LoVo (cell line): ENCODE data around the gene ANKRD6.

Experiments used
- DNase-seq: peaks from one replicate; pipeline ENCODE4 v3.0.0-alpha.2; 2016; ENCODE audit warnings: low spot score

ANKRD6 gene

GRCh38 chr6:89413006-89413400 is 19.9 kb upstream of the ANKRD6 start:
- DNase-seq = no peak

- DNase-seq = no peak
These were observed 18.7 kb upstream of the ANKRD6 start for GRCh38 chr6:89414215-89414614.

DNA sequence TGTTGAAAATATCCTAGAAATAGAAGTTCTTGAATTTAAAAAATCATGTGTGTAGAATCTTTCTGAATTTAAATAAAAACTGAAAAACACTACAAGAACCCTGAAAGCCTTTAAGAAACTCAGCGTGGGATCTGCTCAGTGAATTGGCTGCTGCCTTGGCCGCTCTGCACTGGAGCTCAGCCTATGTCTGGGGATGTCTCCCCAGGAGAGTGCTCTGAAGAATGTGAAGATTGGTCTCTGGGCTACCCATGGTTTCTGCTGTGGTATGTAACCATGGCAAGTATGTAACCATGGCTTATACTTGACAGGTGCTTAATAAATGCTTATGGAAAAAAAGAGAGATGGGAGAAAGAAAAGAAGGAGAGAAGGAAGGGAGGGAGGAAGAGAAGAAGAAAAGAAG is 17.8 kb upstream of the ANKRD6 start:
- DNase-seq = no peak

- DNase-seq = no peak
These were observed 16.2 kb upstream of the ANKRD6 start for GRCh38 chr6:89416796-89417195.

DNA sequence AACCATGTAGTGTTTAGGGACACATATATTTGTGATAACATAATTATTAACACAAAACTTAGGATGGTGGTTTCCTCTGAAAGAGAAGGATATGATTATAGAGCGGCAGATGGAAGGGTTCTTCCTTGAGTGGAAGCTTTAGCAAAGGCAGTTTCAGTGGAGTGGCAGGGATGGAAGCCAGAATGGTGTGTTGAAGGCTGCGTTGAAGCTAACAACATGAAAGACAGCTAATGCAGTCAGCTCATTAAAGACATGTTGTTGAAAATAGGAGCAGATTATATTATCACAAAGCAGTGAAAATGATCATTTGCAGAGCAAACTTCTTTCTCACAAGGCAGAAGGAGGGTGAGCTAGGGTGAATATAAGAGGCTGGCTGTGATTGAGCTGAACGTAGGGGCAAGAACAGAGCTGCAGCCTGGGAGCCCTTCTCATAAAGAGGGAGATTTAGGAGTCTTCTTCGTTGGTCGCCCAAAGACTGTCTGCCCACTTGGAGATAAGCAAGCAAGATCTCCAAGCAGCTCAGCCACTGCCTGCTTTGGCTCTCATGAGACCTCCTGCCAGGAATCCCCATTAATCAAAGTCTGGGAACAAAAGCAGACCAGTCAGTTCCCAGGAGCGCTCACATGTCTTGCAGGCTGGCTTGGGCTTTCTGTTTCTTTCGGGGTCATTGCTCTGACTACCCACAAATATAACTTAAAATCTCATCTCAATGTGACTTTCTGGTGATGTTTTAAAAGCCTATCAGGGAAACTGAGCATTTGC is 2.6 kb upstream of the ANKRD6 start:
- DNase-seq = no peak

DNA sequence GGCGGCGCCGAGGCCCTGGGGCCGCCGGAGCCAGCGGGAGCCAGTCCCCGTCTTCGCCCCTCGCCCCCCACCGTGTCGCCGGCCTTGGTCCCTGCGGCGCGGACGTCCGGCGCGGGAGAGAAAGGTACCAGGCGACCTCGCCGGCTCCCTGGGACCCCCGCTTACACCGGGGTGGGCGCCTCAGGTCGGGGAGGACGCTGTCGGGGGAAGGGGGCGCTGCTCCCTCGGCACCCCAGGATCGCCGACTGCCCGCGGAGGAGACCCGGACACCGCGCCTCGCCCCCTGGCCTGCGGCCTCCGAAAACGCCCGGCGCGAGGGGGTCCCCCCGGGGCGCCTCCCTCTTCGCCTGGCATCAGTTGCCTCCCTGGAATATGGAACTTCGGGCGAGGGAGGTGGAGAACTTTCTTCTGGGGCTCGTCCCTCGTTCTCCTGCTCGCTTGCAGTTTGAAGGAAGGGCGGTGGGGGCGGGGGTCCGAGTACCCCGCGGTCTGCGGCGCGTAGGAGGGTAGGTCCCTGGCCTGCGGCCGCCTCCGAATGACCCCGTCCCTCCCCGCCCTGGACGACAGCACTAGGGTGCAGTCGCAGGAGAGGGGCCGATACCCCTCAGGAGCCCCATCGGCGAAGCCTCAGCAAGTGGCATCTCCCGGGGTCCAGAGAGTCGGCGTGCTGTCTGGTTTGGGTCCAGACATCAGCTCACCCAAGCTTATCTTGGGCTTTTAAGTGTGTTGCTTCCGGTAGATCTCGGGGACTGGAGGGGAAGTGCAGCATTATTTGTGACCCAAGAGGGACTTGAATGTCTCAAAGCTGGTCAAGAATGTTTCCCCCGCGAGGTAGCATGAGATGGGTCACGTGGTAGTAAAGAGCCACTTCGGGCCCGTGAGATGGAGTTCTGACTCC is 549 bp downstream of the ANKRD6 start:
- DNase-seq = no peak

DNA sequence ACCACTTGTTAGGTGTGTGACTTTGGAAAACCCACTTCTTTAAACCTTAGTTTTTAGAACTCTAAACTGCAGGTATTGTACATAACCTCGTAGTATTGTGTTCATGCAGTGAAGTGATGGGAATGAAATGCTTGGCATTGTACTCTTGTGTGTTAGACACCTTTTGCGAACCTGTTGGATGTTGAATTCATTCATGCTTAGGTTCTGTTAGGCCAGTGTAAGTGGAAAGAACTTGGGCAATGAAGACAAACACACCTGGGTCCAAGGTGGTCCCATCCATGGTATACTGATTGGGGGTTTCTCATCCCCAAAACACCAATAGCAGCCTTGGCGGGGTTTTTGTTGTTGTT is 1.2 kb downstream of the ANKRD6 start:
- DNase-seq = no peak

GRCh38 chr6:89434954-89435353 is 2.0 kb downstream of the ANKRD6 start:
- DNase-seq = no peak

DNA sequence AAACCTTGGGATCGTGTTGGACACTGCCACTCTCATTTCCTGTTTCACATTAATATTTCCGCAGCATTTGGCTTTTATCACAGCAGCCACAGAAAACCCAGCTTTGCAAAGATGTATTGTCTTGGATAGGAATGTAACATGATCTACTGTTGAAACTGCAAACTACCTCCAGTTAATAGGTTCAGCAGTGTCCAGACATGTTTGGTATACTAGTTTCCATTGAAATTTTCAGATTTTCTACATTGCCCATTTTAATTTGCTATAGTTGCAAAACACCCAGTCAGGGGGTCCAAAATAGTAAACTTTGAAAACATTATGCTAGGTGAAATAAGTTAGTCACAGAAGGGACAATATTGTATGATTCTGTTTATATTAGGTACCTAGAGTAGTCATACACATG is 3.3 kb downstream of the ANKRD6 start:
- no peak for DNase-seq

DNA sequence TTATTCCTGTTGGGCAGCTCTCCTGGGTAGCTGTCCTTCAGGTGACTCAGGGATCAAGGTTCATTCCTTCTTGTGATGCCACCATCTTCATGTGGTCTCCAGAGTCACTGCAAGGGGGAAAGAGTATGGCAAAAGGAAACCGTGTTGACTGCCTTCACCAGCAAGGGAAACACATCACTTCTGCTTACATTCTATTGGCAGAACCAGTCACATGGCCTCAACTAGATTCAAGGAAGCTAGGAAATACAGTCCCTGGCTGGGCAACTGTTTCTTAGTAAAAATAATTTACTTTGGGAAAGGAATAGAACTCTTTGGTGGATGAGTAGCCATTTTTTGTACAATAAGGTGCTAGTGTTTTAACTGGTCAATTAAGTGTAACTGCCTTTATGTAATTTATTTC is 5.3 kb downstream of the ANKRD6 start:
- DNase-seq = peak; percentile 72

- DNase-seq = no peak
These were observed 6.1 kb downstream of the ANKRD6 start for GRCh38 chr6:89439014-89439413.

GRCh38 chr6:89440200-89440599 is 7.2 kb downstream of the ANKRD6 start:
- no peak for DNase-seq

GRCh38 chr6:89443658-89444057 is 10.7 kb downstream of the ANKRD6 start:
- DNase-seq = no peak

GRCh38 chr6:89449193-89449592 is 16.2 kb downstream of the ANKRD6 start:
- no peak for DNase-seq

DNA sequence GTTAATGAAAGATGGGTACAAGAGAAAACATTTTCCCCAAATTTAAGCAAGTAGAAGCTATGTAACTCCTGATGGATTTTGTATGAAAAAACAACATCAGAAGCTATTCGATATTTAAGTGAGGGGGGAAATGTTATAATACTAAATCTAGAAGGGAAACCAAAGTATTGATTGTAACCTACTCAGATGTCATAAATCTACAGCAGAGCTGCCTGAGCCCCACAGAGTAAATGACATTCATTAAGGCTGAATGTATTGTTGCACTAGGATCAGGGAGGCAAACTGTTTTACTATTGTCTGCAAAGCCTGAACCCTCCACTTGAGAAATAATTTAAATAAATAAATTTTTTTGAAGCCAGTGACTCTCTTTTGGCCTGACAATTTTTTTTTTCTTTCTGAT is 19.3 kb downstream of the ANKRD6 start:
- no peak for DNase-seq

DNA sequence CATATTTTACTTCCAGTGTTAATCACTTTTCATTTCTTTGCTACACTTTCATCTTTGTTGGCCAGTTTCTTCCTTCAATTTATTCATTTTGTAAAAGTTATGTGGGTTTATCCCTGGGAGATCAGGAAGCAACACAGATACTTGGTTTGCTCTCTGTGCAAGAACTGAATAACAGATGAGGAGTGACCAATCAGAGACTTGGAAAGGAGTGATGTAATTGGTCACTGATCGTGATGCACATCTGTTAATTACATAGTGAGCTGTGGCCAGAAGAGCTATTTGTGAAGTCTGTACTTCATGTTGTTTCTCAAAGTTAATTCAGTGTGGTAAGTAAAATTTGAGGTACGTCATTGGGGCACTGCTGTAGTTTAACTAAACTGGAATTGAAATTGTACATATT is 21.3 kb downstream of the ANKRD6 start:
- DNase-seq = no peak

DNA sequence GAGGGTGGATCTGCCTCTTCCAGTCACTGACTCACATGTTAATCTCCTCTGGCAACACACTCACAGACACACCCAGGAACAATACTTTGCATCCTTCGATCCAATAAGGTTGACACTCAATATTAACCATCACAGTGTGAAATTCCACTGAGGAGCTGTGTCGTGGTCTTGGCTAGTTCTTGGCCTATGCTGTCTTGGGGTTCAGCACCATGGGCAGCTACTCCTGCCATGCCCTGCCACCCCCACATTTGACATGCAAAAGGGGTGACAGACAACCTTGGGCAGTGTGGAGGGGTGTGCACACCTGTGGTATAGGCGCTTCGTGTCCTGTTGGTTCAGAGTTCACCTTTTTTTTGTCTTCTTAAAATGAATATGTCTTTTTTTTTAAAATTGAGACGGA is 25.8 kb downstream of the ANKRD6 start:
- DNase-seq = no peak

GRCh38 chr6:89459501-89459900 is 26.5 kb downstream of the ANKRD6 start:
- DNase-seq = no peak

DNA sequence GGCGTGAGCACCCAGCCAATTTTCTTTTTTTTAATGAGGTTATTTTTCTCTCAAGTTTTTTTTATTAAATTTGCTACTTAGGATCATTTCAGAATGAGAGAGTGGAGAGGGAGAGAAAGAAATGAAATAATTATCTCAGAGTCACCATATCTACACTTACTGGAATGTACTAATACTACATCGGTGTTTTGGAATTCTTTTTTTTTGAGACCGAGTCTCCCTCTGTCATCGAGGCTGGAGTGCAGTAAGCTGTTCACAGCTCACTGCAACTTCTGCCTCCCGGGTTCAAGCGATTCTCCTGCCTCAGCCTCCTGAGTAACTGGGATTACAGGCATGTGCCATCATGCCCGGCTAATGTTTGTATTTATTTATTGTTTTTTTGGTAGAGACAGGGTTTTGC is 27.8 kb downstream of the ANKRD6 start:
- DNase-seq = no peak

- no peak for DNase-seq
These were observed 29.6 kb downstream of the ANKRD6 start for GRCh38 chr6:89462503-89462902.

GRCh38 chr6:89464295-89464694 is 31.3 kb downstream of the ANKRD6 start:
- DNase-seq = no peak

GRCh38 chr6:89467437-89467836 is 34.5 kb downstream of the ANKRD6 start:
- DNase-seq = no peak

DNA sequence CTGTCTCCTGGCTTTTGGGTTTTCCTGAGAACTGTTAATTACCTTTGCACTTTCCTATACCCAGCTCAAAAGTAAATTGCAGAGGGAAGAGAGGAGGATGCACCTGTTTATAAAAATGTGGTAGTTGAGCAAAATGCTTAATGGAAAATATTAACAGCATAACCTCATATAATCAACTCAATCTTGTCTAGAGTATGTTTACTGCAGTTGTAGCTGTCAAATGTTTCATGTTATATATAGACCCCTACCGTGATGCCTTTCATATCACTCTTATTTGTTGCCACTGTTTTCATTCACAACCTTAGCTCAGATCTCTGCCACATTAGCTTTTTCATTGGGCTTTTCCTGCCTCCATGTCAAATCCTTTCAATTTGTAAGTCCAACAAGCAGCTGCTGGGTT is 36.0 kb downstream of the ANKRD6 start:
- no peak for DNase-seq
